Hepatocyte (in vitro differentiated cells): ENCODE measurements around the gene MGAT5B.

Experiments
- CTCF ChIP-seq: fragments of 200-600 bp; sonication (generic); IDR thresholded peaks from 2 replicates; pipeline ENCODE4 v1.5.1; 2016; ENCODE audit warnings: antibody characterized with exemption, mild to moderate bottlenecking; ENCODE audit not compliant: poor library complexity
- EZH2 ChIP-seq: fragments of 200-600 bp; sonication (generic); IDR thresholded peaks from 2 replicates; pipeline ENCODE4 v1.6.1; 2016; ENCODE audit warnings: antibody characterized with exemption, mild to moderate bottlenecking, borderline replicate concordance
- EZH2phosphoT487 ChIP-seq: fragments of 200-600 bp; sonication (generic); IDR thresholded peaks from one replicate; pipeline ENCODE4 v1.6.1; 2018; ENCODE audit warnings: antibody characterized with exemption, mild to moderate bottlenecking, low read depth, moderate library complexity; ENCODE audit not compliant: unreplicated experiment, severe bottlenecking

GRCh38 chr17:76903631-76904030 is 35.4 kb downstream of the MGAT5B start:
- TF ChIP-seq CTCF: no peak
- no peak for TF ChIP-seq EZH2
- TF ChIP-seq EZH2phosphoT487: no peak
